Measurements from ENCODE around the gene HMGCLL1. TPM values are rescaled to one million over a fixed set of nuclear protein-coding genes. Genes with fewer than 3 reads are reported as not detected.

Gene HMGCLL1
- 1 to 10 TPM in 1 of 4 donors, not detected in 3; 2.2 TPM for total RNA-seq

- DNase-seq: no peak
- H3K36me3 ChIP-seq: no peaks in the 10 kb centered on the region
- H3K27ac ChIP-seq: peak within 1 kb of the TSS in 2 of 4 donors; percentile 48 to 62
- H3K4me3 ChIP-seq: peak within 1 kb of the TSS in 3 of 4 donors; percentile 11 to 51 (median 44)
- H3K27me3 ChIP-seq: no peaks in the 10 kb centered on the region
- no peaks in the 10 kb centered on the region for H3K4me1 ChIP-seq
- TF ChIP-seq POLR2A (IDR thresholded peaks at IDR 0.05): no peak
- TF ChIP-seq CTCF (IDR thresholded peaks at IDR 0.05): no peak
- H3K9me3 ChIP-seq: no peaks in the 10 kb centered on the region
These were observed at the start of gene HMGCLL1 for GRCh38 chr6:55578537-55579363. TSS of gene HMGCLL1 (minus strand) at chr6:55579192. CDS start at chr6:55579055, 137 bp downstream.

- Histone ChIP-seq H3K27ac (no peak overlapping the region), H3K4me3 (no peak overlapping the region), H3K27me3 (no peaks in the 10 kb centered on the region), H3K9me3 (no peaks in the 10 kb centered on the region), H3K4me1 (no peaks in the 10 kb centered on the region), H3K36me3 (no peaks in the 10 kb centered on the region)
- TF ChIP-seq CTCF (IDR thresholded peaks at IDR 0.05): no peak
- TF ChIP-seq POLR2A (IDR thresholded peaks at IDR 0.05): no peak
- no peak for DNase-seq
These were observed 43.0 kb upstream of the HMGCLL1 start for GRCh38 chr6:55621993-55622392.

GRCh38 chr6:55621244-55621643 lies 42.3 kb upstream of the HMGCLL1 start:
- no peak for TF ChIP-seq POLR2A (IDR thresholded peaks at IDR 0.05)
- no peak for TF ChIP-seq CTCF (IDR thresholded peaks at IDR 0.05)

GRCh38 chr6:55617272-55617671 lies 38.3 kb upstream of the HMGCLL1 start:
- Histone ChIP-seq H3K4me1 (no peaks in the 10 kb centered on the region), H3K27ac (no peak overlapping the region), H3K36me3 (no peaks in the 10 kb centered on the region), H3K9me3 (no peaks in the 10 kb centered on the region), H3K27me3 (no peaks in the 10 kb centered on the region), H3K4me3 (no peak overlapping the region)
- DNase-seq: no peak
- TF ChIP-seq CTCF (IDR thresholded peaks at IDR 0.05) (peak in 1 of 6 experiments; percentile 5), POLR2A (IDR thresholded peaks at IDR 0.05) (no peak)

More at GRCh38 chr6:55621244-55621643, 42.3 kb upstream of the HMGCLL1 start:
- Histone ChIP-seq H3K4me1 (no peaks in the 10 kb centered on the region), H3K27me3 (no peaks in the 10 kb centered on the region), H3K27ac (no peak overlapping the region), H3K9me3 (no peaks in the 10 kb centered on the region), H3K4me3 (no peak overlapping the region), H3K36me3 (no peaks in the 10 kb centered on the region)
- DNase-seq: no peak

- Histone ChIP-seq H3K4me1 (no peaks in the 10 kb centered on the region), H3K36me3 (no peaks in the 10 kb centered on the region), H3K27me3 (no peaks in the 10 kb centered on the region), H3K27ac (no peak overlapping the region), H3K4me3 (no peak overlapping the region), H3K9me3 (no peaks in the 10 kb centered on the region)
- TF ChIP-seq POLR2A (IDR thresholded peaks at IDR 0.05): no peak
- no peak for TF ChIP-seq CTCF (IDR thresholded peaks at IDR 0.05)
- DNase-seq: no peak
These were observed 25.0 kb upstream of the HMGCLL1 start for GRCh38 chr6:55604021-55604420.
